Colon (tissue), 2 donors: ENCODE measurements around the gene CAMK1D.

Source experiments
- FAIRE-seq: peaks from 2 replicates; lab custom pipeline; 2012; peaks lifted over from hg19 to GRCh38; lab: Jason Lieb, UNC
- donor health status: control.
- donor health status: control.

Gene CAMK1D

DNA sequence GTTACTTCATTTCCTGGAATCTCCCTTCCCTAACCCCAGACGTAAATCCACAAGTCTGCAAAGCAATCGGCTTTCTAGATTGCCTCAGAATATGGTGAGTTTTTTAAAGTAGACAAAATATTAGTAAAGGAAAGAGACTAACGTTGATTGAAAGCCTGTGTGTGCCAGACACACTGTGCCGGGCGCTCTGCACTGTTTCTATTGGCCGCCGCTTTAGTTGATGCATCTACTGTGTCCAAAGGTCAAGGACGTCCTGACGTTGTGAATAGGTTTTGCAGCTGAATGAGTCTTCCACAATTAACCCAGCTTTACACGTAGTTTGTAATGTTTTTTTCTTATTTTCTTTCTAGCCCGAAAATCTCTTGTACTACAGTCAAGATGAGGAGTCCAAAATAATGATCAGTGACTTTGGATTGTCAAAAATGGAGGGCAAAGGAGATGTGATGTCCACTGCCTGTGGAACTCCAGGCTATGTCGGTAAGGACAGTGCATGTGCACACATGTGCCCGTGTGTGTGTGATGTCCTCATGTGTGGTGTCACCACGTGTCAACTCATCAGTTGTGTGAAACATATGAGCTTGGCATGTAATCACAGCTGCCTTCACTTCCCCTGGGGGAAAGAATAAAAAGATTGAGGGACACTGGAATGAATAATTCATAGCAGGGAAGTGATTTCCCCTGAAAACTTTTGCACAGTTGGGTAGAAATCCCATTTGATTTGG is 420.1 kb downstream of the CAMK1D start:
- FAIRE-seq = no peak

DNA sequence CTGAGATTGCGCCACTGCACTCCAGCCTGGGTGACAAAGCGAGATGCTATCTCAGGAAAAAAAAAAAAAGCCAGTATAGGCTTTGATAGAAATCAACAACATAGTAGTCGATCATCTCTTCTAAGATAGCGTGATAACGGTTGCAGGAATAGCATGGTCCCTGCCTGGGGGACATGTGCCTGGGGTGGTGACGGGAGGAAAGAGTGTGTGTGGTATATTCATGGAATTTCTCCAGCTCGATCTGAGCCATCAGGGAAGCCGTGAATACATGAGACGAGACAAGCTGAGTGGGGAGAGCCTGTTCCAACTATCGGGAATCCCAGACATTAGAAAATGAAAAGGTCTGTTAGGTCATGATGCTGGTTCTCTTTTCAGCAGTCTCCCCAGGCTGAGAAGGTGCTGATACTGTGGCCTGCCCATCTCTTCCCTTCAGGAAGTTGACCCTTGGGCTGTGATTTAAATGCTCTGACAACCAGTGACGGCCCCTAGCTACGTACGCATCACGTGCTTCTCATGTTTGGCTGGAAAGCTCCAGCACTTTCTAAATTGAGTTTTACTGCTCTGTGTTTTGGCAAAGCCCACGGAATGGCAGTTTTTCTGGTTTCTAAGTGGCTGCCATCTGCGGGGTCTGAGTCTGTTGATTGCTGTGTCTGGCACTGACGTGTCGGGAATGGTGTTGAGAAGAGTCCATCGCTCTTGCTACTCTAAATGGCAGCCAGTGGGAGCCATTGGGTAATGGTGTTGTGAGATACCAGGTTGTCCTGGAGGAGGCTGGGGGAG is 422.8 kb downstream of the CAMK1D start:
- no peak for FAIRE-seq

DNA sequence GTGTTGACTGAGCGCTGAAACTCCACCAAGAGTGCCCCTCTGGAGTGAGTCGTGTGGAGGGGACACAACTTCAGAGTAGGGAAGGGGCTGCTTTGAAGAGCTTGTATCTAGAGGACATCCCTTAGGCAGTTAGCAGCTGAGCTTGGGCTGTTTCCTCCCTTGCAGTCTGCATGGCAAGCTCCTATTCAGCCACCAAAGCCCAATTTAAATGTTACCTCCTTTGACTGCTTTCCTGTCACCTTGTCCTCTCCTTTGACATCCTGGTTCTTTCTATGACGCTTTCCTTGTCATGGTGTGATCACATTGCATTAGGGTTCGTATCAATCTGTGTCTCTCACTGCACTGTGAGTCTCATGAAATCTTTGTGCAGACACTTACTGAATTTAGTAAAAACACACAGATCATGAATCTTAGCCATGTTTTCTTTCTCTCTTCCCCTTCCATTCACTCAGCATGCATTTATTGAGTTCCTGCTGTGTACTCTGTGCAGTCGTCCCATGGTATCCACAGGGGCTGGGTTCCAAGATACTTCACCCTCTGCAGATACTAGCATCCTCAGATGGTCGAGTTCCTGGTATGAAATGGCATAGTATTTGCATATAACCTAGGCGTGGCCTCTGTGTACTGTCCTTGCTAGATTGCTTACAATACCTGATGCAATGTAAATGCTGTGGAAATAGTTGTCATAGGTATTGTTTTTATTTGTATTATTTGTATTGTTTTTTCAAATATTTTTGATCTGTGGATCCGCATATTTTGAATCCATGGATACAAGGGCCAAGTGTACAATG is 423.6 kb downstream of the CAMK1D start:
- no peak for FAIRE-seq

DNA sequence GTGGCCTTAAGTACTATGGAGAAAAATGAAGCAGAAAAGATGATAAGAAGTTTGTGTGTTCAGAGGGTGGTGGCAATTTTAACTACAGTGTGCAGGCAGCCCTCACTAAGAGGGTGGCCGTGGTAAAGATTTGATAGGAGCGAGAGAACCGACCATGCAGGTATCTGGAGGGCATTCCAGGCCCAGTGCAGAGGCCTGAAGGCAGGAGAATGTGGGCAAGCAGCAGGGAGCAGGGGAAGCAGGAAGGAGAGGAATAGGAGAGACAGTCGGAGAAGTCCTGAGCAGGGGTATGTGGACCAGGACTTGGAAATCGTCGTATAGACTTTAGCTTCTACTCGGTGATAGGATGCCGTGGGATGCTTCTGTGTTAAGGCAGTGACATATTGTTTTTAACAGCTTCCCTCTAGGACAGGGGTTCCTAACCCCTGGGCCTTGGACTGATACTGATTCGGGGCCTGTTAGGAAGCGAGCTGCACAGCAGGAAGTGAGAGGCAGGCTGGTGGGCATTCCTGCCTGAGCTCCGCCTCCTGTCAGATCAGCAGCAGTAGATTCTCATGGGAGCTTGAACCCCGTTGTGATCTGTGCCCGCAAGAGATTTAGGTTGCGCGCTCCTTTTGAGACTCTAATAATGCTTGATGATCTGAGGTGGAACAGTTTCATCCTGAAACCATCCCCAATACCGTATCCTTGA is 425.0 kb downstream of the CAMK1D start:
- no peak for FAIRE-seq

DNA sequence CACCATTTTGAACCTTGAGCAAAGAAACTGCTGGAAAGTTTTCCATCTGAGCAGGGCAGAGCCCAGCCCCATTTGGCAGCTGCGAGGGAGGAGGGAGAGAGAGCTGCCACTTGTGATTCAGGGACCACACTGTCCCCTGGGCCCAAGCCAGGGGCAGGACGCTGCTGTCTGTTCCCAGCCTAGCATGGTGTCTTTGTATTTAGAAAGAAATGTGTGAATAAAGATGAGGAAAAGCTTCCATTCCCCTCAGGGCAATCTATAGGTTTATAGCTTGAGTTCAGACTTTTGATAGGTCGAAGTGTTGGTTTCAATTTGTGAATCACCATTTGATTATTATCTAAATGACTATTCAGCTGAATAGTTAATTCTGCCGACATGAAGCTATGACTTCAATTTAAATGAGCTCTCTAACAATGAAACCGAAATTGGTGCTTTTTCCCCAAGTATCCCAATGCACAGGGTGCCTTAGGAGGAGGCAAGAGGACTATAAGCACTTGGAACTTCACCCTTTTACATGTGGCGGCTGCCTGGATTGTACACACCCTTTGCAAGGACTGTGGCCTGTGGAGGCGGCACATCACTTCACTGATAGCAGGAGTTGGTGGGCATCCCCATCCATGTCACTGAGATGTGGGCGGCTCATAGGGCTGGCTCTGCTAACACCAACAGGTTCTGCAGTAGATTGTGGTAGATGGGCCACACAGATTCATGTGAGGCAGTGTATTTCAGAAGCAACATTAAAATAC is 428.7 kb downstream of the CAMK1D start:
- FAIRE-seq = no peak

DNA sequence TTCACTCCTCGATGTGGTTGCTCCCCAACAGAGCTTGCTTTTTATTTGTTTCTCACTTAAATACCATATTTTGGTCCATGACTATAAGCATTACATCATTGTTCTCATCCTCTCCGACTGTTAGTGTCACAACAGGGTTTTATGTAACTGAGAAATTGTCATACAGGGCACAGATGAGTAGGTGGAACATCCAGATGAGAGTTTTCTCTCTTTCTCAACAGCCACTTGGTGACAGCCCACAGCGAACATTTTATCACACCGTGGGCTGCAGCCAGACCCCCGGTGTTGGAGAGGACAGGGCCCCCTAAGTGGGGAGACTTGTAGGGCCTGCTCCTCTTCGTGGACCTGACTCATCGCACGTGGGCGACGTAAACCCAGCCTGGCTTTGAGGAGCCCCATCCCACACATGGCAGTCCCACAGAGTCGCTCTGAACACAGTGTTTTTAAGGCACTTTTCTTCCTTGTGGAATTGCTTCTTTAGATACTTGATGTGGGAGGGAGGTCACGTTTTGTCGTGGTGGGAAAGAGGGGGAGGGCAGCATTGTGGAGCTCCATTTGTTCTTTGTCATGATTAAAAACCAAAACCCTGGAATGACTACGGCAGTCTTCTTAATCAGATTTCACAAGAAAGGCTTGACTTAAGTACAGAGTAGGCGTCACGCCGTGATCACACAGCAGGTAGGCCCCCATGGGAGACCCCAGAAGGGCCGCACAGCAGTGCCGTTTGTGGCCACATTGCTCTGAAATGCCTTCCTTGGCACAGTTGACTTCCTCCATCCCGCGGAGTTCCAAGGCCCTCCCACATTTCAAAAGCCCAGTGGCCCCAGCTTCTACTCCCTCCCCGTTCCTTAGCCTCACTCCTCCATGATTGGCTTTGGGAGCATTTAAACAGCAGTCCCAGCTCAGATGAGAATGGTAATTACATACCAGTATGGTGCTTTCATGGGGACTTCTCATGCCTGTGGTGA is 431.6 kb downstream of the CAMK1D start:
- no peak for FAIRE-seq

DNA sequence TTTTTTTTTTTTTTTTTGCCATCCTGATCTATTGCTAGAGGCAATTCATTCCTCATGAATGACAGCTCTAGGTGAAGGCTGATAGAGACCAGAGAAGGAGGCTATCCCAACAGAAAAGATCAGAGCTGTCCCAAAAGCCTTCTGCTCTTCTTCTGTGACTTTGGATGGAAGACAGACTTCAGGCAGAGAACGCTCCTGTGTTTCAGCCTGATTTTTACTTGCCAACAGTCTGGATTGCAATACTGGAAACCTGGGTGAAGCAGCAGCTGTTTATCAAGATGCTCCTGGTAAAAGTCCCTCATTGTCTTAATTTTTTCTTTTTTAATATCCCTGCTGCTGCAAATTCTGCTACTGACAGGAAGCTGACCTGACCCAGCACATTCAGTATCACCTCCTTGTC is 432.6 kb downstream of the CAMK1D start:
- FAIRE-seq = no peak

DNA sequence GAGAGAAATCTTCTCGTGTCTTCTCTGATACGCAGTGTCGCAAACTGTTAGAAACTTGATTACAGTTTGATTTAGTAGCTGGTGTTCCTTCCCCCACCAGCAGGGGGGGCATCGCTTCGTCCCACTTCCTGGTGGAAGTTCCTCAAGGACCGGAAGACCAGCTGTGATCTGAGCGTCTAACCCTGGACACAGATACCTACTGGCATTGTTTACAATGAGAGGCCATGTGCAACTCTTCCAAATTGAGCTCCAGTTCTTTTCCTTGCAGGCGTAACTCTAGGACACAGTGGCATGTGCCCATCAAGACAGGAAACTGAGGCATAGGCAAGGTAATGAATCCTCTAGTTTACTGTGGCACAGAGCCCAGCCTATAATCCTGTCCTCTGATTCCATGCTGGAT is 433.2 kb downstream of the CAMK1D start:
- no peak for FAIRE-seq

DNA sequence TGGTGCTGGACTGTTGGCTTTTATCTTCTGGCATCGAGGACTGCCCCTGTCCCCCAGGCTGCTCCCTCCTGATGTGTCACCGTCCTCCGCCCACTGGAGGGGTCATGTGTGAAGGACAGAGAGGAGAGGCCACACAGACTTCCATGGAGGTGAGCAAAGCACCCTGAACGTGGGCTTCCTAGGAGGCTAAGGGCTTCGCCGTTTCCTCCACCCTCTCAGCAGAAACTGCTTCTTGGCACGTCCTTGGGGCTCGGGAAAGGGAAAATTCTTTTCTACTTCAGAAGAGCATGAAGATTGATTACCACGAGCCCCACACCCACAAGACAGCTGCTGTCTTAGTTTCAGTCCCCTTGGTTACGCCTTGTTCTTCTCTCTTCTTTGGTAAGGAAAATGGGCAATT is 433.9 kb downstream of the CAMK1D start:
- FAIRE-seq = no peak

DNA sequence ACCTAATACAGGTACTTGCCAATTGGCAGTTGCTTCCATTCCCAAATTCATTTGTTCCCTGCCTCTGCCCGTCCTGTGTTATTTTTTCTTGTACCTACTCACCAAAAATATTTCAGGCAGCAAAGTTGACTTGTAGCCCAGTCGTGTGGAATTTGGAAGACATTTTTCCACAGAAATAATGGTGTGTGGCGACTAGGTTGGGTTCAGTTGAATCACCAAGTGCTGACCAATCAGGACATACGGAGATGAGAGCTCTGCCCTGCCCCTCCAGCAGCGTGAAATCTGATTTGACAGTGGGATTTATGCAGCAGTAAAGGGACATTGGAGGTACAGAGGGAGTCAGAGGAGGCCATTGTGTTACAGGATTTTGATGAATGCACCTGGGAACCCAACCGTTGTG is 435.3 kb downstream of the CAMK1D start:
- no peak for FAIRE-seq

DNA sequence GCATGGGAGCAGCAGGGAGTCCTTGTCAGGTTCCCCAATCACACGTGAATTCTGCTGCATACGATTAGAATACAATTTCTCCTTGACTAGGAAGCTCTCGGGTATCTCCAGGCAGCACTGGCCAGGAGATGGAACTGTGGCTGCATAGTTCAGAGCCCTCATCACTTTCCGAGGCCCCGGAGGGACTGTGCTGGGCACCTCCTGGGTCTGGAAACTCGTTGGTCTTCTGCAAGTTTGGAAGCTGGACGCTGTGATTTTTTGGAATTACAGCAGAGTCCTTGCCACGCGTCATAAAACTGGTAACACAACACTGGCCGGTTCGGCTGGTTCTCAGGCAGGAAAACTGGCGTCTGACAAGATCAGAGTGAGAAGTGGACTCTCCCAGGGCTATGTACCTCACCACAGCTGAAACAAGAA is 436.1 kb downstream of the CAMK1D start:
- FAIRE-seq = no peak

DNA sequence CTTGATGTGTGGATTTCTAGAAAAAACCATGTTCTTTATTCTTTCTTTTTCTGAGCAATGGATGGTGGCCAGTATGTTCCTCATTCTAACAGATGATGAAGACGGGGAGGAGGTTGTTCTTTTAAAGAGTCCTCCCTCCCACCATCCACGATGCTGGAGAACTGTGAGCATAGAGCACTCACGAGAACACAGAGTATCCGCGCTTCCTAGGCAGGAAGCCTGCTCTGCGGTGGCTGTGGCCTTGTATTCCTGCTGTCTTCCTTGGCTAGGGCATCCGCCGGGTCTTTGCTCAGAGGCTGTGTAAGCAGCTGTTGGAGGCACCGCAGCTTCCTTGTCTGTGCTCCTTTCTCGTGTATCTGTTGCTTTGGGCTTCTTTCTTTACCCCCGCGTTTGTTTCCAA is 437.9 kb downstream of the CAMK1D start:
- FAIRE-seq = no peak

DNA sequence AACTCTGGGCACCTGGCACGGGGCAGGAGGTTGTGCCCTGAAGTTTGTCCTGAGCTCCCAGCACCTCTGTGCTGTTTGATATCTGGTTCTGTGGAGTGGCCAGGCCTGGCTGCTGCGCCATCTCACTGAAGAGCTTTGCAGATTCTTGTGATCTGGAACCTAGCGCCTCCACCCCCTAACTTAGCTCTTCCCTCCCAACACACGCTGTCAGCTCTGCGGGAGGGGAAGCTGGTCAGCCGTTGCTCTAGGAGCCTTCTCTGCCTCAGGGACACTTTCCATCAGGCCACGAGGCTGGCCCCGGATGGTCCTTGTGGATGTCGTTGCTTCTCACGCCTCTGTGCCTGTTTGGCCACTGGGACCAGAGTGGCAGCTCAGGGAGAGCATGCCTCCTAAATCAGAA is 438.9 kb downstream of the CAMK1D start:
- no peak for FAIRE-seq

DNA sequence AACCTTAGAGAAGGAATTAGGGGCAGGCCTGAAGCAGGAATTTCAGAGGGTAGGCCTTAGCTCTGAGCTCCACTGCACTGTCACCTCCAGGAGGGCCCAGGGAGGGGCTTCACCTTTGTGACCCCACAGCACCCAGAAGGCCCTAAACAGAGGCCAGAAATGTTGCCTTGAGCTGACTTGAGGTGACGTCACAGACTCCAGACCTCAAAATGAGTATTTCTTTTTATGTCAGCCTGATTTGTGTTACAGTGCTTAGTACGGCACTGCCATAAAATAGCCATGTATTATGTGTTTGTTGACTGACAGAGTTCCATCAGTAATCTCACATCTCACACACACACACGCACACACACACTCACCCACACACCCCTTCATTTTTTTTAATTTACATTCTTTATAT is 440.9 kb downstream of the CAMK1D start:
- no peak for FAIRE-seq

DNA sequence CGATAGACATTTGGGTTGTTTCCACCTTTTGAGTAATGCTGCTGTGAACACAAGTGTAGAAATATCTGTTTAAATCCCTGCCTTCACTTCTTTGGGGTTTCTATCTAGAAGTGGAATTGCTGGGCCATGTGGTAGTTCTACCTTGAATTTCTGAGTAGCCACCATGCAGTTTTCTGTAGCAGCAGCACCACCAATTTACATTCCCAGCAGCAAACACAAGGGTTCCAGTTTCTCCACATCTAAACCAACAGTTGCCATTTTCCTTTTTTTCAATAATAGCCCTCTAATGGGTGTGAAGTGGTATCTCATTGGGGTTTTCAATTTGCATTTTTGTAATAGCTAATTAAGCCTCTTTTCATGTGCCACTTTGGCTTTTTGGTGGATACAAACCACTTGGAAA is 442.4 kb downstream of the CAMK1D start:
- FAIRE-seq = no peak

DNA sequence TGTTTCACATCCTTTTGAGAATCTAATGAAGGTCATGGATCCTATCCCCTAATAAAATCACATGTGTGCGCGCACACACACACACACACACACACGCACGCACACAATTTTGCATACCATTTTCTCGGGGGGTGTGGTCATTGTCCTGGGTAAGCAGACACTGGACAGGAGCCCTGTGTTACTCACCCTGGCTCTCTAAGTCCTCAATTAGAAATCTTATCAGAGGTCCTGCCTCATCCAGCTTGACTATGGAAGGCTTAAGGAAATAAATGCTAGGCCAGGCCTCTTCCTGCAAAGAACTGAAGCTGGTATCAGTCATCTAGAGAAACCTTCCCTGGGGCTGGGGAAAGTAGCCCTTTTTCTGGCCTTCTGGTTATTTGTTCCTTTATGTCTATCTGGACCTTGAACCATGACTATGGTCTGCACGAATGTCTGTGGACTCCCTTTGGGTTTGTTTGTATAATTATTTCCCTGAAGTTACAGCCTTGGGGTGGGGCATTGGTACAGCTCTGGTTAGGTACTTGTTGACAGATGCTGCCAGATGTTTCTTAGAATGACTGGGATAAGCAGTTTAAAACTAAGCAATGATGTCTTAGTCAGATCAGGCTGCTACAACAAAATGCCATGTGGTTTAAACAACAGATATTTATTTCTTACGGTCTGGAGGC is 443.7 kb downstream of the CAMK1D start:
- FAIRE-seq = no peak

DNA sequence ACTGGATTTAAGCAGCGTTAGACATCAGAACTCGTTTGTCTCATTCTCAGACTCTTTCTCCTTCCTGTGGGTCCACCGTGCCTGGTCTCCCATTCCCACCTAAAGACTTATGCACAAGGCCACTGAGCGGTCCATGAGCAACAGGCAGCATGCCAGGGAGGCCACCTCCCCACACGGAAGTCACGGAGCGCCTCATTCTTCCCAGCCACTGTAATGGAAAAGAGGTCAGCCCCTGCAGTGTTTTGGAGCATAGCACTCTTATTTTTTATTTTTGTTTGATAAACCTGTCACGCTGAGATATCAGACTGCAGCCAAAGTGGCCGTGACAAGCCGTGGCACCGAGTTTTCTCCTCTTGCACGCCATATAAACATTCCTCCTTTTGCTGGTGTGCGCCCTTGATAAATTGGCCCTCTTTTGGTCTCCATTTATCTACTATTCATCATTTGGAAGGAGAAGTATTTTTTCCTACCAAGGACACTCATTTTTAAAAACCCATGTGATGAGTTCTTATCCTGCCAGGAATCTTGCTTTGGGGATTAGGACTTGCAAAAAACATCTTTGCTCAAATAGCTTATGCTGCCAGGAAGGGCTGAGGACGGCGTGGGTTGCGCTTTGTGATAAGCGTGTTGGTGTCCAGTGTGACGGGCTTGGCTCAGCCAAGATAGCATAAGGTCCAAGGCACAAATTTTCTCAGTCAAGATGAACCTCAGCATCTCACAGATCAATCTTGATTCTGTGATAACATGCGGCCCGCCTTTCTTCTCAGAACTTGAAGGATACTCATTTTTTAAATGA is 446.2 kb downstream of the CAMK1D start:
- no peak for FAIRE-seq

DNA sequence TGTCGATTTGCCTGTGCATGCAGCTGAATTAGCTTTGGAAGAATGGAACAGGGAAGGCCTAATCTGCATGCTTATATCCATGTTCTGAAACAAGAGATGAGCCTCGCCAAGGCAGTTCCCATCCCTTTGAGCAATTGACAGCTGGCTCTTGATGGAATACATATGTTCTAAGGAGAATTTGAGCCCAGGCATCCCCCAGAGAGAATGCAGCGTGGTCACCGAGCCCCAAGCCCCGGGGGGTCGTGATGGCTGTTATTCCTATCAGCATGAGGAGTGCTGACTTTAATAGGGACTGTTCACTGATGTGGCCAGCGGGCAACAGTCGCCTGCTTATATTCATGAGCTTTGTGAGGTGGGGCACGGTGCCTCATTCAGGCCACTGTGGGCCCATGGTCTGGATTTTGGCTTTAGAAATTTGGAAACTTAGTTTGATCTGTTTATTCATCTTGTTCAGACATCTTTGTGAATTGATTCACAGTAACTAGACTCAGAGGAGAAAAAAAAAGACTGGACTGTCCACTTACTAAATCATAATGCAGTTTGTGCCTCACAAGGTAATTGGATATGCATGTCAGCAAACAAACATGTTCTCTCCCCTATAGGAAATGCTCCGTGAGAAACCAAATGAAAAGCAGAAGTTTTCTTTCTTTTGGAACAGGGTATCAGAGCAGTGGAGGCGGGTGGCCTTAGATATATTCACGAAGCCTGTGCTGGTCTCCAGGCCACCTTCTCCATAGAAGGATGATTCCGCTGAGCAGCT is 447.2 kb downstream of the CAMK1D start:
- no peak for FAIRE-seq
